WI38 (cell line): Measurements from ENCODE around the gene ABITRAM.

Source experiments
- H3K4me3 ChIP-seq: 2 replicates; pipeline ENCODE4 v1.5.1; 2011; ENCODE audit warnings: low read depth, mild to moderate bottlenecking, control low read depth, low read length
- CTCF ChIP-seq: IDR thresholded peaks from 2 replicates; pipeline ENCODE4 v1.5.1; 2012; ENCODE audit warnings: low read depth, mild to moderate bottlenecking, control low read depth, low read length

Gene ABITRAM

GRCh38 chr9:108900176-108900575 lies 34.0 kb upstream of the ABITRAM start:
- no peak for TF ChIP-seq CTCF
- no peak overlapping the region for H3K4me3 ChIP-seq

GRCh38 chr9:108903420-108904103 lies 30.6 kb upstream of the ABITRAM start:
- TF ChIP-seq CTCF: no peak
- no peak overlapping the region for H3K4me3 ChIP-seq

- TF ChIP-seq CTCF: no peak
- no peak overlapping the region for H3K4me3 ChIP-seq
These were observed 30.0 kb upstream of the ABITRAM start for GRCh38 chr9:108904161-108904560.

- TF ChIP-seq CTCF: no peak
- no peak overlapping the region for H3K4me3 ChIP-seq
These were observed 28.7 kb upstream of the ABITRAM start for GRCh38 chr9:108905494-108905893.

- TF ChIP-seq CTCF: no peak
- H3K4me3 ChIP-seq: no peak overlapping the region
These were observed 23.8 kb upstream of the ABITRAM start for GRCh38 chr9:108910402-108910801.

- no peak overlapping the region for H3K4me3 ChIP-seq
- no peak for TF ChIP-seq CTCF
These were observed 23.3 kb upstream of the ABITRAM start for GRCh38 chr9:108910914-108911313.

- no peak overlapping the region for H3K4me3 ChIP-seq
- no peak for TF ChIP-seq CTCF
These were observed 22.4 kb upstream of the ABITRAM start for GRCh38 chr9:108911820-108912219.
